ENCODE measurements around the gene MIPOL1. TPM values are rescaled to one million over a fixed set of nuclear protein-coding genes. Genes with fewer than 3 reads are reported as not detected.

MIPOL1 gene
- total RNA-seq, 1 experiment from 2014 or later, result 15.4 TPM

- ChIA-PET POLR2A (no interaction called here), RAD21 (ENCODE audit: low non-redundant PET in 1 of 2, low total read pairs in 2 of 2, uncharacterized antibody in 2 of 2, unreplicated experiment in 2 of 2) (no interaction called here), CTCF (interaction anchor here (1.1 kb wide), 1 partner anchor 341 kb away, joined by 3 read pairs; the partner anchor contains the start of gene FOXA1)
- TF ChIP-seq SRF (IDR thresholded peaks at IDR 0.05; ENCODE audit: low read depth), result no peak
- no peak for TF ChIP-seq ELF1 (IDR thresholded peaks at IDR 0.05; ENCODE audit: borderline replicate concordance, low read depth)
- no peak for TF ChIP-seq MAX (IDR thresholded peaks at IDR 0.05)
- no peak for TF ChIP-seq CTCF (IDR thresholded peaks at IDR 0.05 in 2 of 3, conservative IDR thresholded peaks at IDR 0.05 in 1 of 3; ENCODE audit: borderline replicate concordance in 1 of 3, insufficient read depth in 1 of 3, low read depth in 2 of 3, low read length in 2 of 3)
- intact Hi-C loops (cut with micrococcal nuclease), result no loop called here
- Histone ChIP-seq H3K79me2 (ENCODE audit: insufficient read depth, low read length) (no peaks in the 10 kb centered on the region), H3K4me2 (ENCODE audit: low read length) (no peak overlapping the region), H3K27ac (ENCODE audit: low read depth, low read length) (no peak overlapping the region), H3K9me2 (ENCODE audit: insufficient read depth) (no peaks in the 10 kb centered on the region), H3K27me3 (ENCODE audit: insufficient read depth, low read length) (no peaks in the 10 kb centered on the region), H4K20me1 (ENCODE audit: insufficient read depth) (no peaks in the 10 kb centered on the region), H3K4me3 (replicated peaks in 1 of 2; ENCODE audit: low read depth in 1 of 2, low read length in 2 of 2) (no peak overlapping the region), H3K36me3 (ENCODE audit: control insufficient read depth in 1 of 2, insufficient read depth in 2 of 2, low read length in 2 of 2) (no peaks in the 10 kb centered on the region), H3K9me3 (ENCODE audit: control insufficient read depth in 1 of 2, insufficient read depth in 1 of 2, low read depth in 1 of 2, low read length in 2 of 2) (no peaks in the 10 kb centered on the region), H3K9ac (ENCODE audit: low read length) (no peak overlapping the region), H3K4me1 (ENCODE audit: control insufficient read depth in 1 of 2, insufficient read depth in 2 of 2, low read length in 2 of 2) (no peaks in the 10 kb centered on the region), H2AFZ (ENCODE audit: low read depth, low read length, poor library complexity, severe bottlenecking) (no peak overlapping the region)
- ATAC-seq (no peak), DNase-seq (ENCODE audit: low read depth, low spot score) (no peak)
- BruUV-seq (replicated peaks), result no TSS peak
Measured at GRCh38 chr14:37253905-37254304, 56.2 kb downstream of the MIPOL1 start.

GRCh38 chr14:37254411-37254947 is 56.7 kb downstream of the MIPOL1 start:
- Histone ChIP-seq H4K20me1 (ENCODE audit: insufficient read depth) (no peaks in the 10 kb centered on the region), H3K27me3 (ENCODE audit: insufficient read depth, low read length) (no peaks in the 10 kb centered on the region), H3K4me1 (ENCODE audit: control insufficient read depth in 1 of 2, insufficient read depth in 2 of 2, low read length in 2 of 2) (no peaks in the 10 kb centered on the region), H3K36me3 (ENCODE audit: control insufficient read depth in 1 of 2, insufficient read depth in 2 of 2, low read length in 2 of 2) (no peaks in the 10 kb centered on the region), H3K4me2 (ENCODE audit: low read length) (no peak overlapping the region), H3K4me3 (replicated peaks in 1 of 2; ENCODE audit: low read depth in 1 of 2, low read length in 2 of 2) (no peak overlapping the region), H3K9ac (ENCODE audit: low read length) (no peak overlapping the region), H2AFZ (ENCODE audit: low read depth, low read length, poor library complexity, severe bottlenecking) (no peak overlapping the region), H3K9me3 (ENCODE audit: control insufficient read depth in 1 of 2, insufficient read depth in 1 of 2, low read depth in 1 of 2, low read length in 2 of 2) (no peaks in the 10 kb centered on the region), H3K27ac (ENCODE audit: low read depth, low read length) (no peak overlapping the region), H3K9me2 (ENCODE audit: insufficient read depth) (no peaks in the 10 kb centered on the region), H3K79me2 (ENCODE audit: insufficient read depth, low read length) (no peaks in the 10 kb centered on the region)
- DNase-seq (ENCODE audit: low read depth, low spot score), result no peak
- intact Hi-C loops (cut with micrococcal nuclease), result no loop called here
- ChIA-PET POLR2A (no interaction called here), CTCF (interaction anchor here (1.1 kb wide), 1 partner anchor 340 kb away, joined by 3 read pairs; the partner anchor contains the start of gene FOXA1), RAD21 (ENCODE audit: low non-redundant PET in 1 of 2, low total read pairs in 2 of 2, uncharacterized antibody in 2 of 2, unreplicated experiment in 2 of 2) (no interaction called here)
- no TSS peak for BruUV-seq (replicated peaks)
- ATAC-seq, result no peak
- no peak for TF ChIP-seq SP1 (IDR thresholded peaks at IDR 0.05; ENCODE audit: low read depth)
- no peak for TF ChIP-seq EZH2phosphoT487 (IDR thresholded peaks at IDR 0.05; ENCODE audit: borderline replicate concordance)
- TF ChIP-seq JUND (IDR thresholded peaks at IDR 0.05), result no peak
- no peak for TF ChIP-seq EGR1 (IDR thresholded peaks at IDR 0.05; ENCODE audit: low read depth)
- TF ChIP-seq ZBTB33 (IDR thresholded peaks at IDR 0.05; ENCODE audit: extremely low read depth, insufficient replicate concordance, low read length), result no peak
- no peak for TF ChIP-seq ELF1 (IDR thresholded peaks at IDR 0.05; ENCODE audit: borderline replicate concordance, low read depth)
- TF ChIP-seq TCF7L2 (IDR thresholded peaks at IDR 0.05; ENCODE audit: borderline replicate concordance, extremely low read depth, insufficient read depth, insufficient read length), result no peak
- TF ChIP-seq SIN3A (IDR thresholded peaks at IDR 0.05; ENCODE audit: low read depth), result no peak
- TF ChIP-seq ZFX (IDR thresholded peaks at IDR 0.05), result no peak
- no peak for TF ChIP-seq POLR2A (IDR thresholded peaks at IDR 0.05; ENCODE audit: borderline replicate concordance, extremely low read depth, insufficient read depth, insufficient read length)
- TF ChIP-seq ZNF274 (IDR thresholded peaks at IDR 0.05; ENCODE audit: low read depth, low read length), result no peak
- TF ChIP-seq ATF3 (IDR thresholded peaks at IDR 0.05), result no peak
- no peak for TF ChIP-seq FOSL1 (IDR thresholded peaks at IDR 0.05; ENCODE audit: low read depth)

All from HCT116 (cell line).